GM12878 (cell line): ENCODE measurements around the gene AFF2. TPM values are rescaled to one million over a fixed set of nuclear protein-coding genes. Genes with fewer than 3 reads are reported as not detected.

Experiments used
- ATAC-seq: fragments of 200-7000 bp; cut with Tn5 transposase; 3 replicates; pipeline ENCODE4 v1.9.1; 2020; ENCODE audit warnings: mild to moderate bottlenecking, moderate library complexity
- BruUV-seq: library from RNA; stranded (reverse); fragments of 400-500 nt; replicated peaks from 2 replicates; lab custom pipeline; 2021; lab: Mats Ljungman, UMichigan
- CTCF ChIA-PET: fragments of 300-600 bp; sonication (Branson Sonifier 250); formaldehyde crosslinking; extraction: SDS; loops from one replicate; lab custom pipeline; 2021; ENCODE audit warnings: inconsistent platforms; lab: Yijun Ruan, JAX
- POLR2A ChIA-PET: fragments of 350-600 bp; formaldehyde crosslinking; extraction: SDS; loops from one replicate; lab custom pipeline; 2021; ENCODE audit warnings: inconsistent platforms; lab: Charles Lee
- RAD21 ChIA-PET: fragments of 300-600 bp; sonication (Branson Sonifier 250); formaldehyde crosslinking; loops from one replicate; lab custom pipeline; 2023; ENCODE audit warnings: antibody characterized with exemption; ENCODE audit not compliant: unreplicated experiment; lab: Charles Lee
- SMC1A ChIA-PET: fragments of 300-600 bp; sonication (Branson Sonifier 250); formaldehyde crosslinking; loops from one replicate; lab custom pipeline; 2023; ENCODE audit not compliant: unreplicated experiment, uncharacterized antibody; lab: Charles Lee
- DNase-seq: peaks from one replicate; pipeline ENCODE4 v3.0.0-alpha.2; 2011; ENCODE audit warnings: low read depth, low spot score
- FAIRE-seq: peaks from 3 replicates; lab custom pipeline; 2011; peaks lifted over from hg19 to GRCh38; lab: Jason Lieb, UNC
- H2AFZ ChIP-seq: 2 replicates; pipeline ENCODE4 v1.6.0; 2011; ENCODE audit warnings: low read depth, low read length, control low read depth; ENCODE audit not compliant: control insufficient read depth
- H3K27ac ChIP-seq: 2 replicates; pipeline ENCODE4 v1.5.1; 2011; ENCODE audit warnings: control low read depth; ENCODE audit not compliant: control insufficient read depth, insufficient read depth
- H3K27me3 ChIP-seq, 2 experiments: replicated peaks in 1 of 2; 2 replicates each; pipeline versions ENCODE4 v1.6.0 to v1.6.1; 2011; ENCODE audit warnings: low read length in 1 of 2; ENCODE audit not compliant: control insufficient read depth in 2 of 2, insufficient read depth in 2 of 2
- H3K36me3 ChIP-seq, 2 experiments: 2 replicates each; pipeline ENCODE4 v1.5.1; 2011; ENCODE audit warnings: low read length in 1 of 2; ENCODE audit not compliant: control insufficient read depth in 2 of 2, insufficient read depth in 2 of 2
- H3K4me1 ChIP-seq: 2 replicates; pipeline ENCODE4 v1.6.1; 2011; ENCODE audit warnings: mild to moderate bottlenecking, low read length, moderate library complexity, mixed read lengths; ENCODE audit not compliant: control insufficient read depth, insufficient read depth
- H3K4me2 ChIP-seq: 2 replicates; pipeline ENCODE4 v1.6.0; 2011; ENCODE audit warnings: control low read depth; ENCODE audit not compliant: control insufficient read depth, insufficient read depth
- H3K4me3 ChIP-seq: fragments of 200-600 bp; sonication (generic); 2 replicates; pipeline ENCODE4 v1.5.1; 2016
- H3K79me2 ChIP-seq: 2 replicates; pipeline ENCODE4 v1.6.0; 2011; ENCODE audit warnings: low read length; ENCODE audit not compliant: control insufficient read depth, insufficient read depth
- H3K9ac ChIP-seq: 2 replicates; pipeline ENCODE4 v1.8.0; 2011; ENCODE audit warnings: low read length, control low read depth, mixed read lengths; ENCODE audit not compliant: control insufficient read depth, insufficient read depth
- H3K9me3 ChIP-seq: replicated peaks from 3 replicates; pipeline ENCODE4 v1.5.1; 2011; ENCODE audit warnings: mild to moderate bottlenecking, low read length; ENCODE audit not compliant: control insufficient read depth, insufficient read depth
- H4K20me1 ChIP-seq: 2 replicates; pipeline ENCODE4 v1.6.0; 2011; ENCODE audit not compliant: control insufficient read depth, insufficient read depth
- CHD4 ChIP-seq: fragments of 200-600 bp; sonication (generic); IDR thresholded peaks from 2 replicates; pipeline ENCODE4 v1.6.1; 2016; ENCODE audit warnings: mild to moderate bottlenecking
- E4F1 ChIP-seq: fragments of 450-650 bp; IDR thresholded peaks from 2 replicates; pipeline ENCODE4 v1.6.1; 2018; ENCODE audit warnings: borderline replicate concordance, mild to moderate bottlenecking; ENCODE audit not compliant: partially characterized antibody
- FOS ChIP-seq: IDR thresholded peaks from 3 replicates; pipeline ENCODE4 v1.6.1; 2011; ENCODE audit warnings: borderline replicate concordance; ENCODE audit not compliant: insufficient read length; ENCODE audit errors: extremely low read depth
- PAX8 ChIP-seq: fragments of 450-650 bp; IDR thresholded peaks from 2 replicates; pipeline ENCODE4 v1.6.1; 2017; ENCODE audit warnings: mild to moderate bottlenecking, moderate library complexity
- RFX5 ChIP-seq: IDR thresholded peaks from 2 replicates; pipeline ENCODE4 v1.6.1; 2011; ENCODE audit warnings: low read depth, low read length, improper control_type of control experiment
- SMAD5 ChIP-seq: IDR thresholded peaks from 2 replicates; pipeline ENCODE4 v1.6.1; 2016; ENCODE audit warnings: antibody characterized with exemption, low read depth
- TCF7 ChIP-seq: IDR thresholded peaks from 2 replicates; pipeline ENCODE4 v1.6.1; 2014; ENCODE audit warnings: antibody characterized with exemption, borderline replicate concordance
- WGBS: methylation state at CpG from one replicate; pipeline ENCODE4 v1.1.6; 2016; ENCODE audit warnings: low lambda C conversion rate; ENCODE audit not compliant: insufficient replicate concordance, insufficient coverage; ENCODE audit errors: missing lambda C conversion rate; 5-methylcytosine and 5-hydroxymethylcytosine counted together
- in situ Hi-C: fragments of 300-500 bp; cut with MboI; formaldehyde crosslinking; loops from 9 replicates; pipeline ENCODE4 v1.14.3; 2018; ENCODE audit warnings: mixed read lengths
- intact Hi-C: fragments of 100-400 bp; cut with micrococcal nuclease; formaldehyde crosslinking; loops from one replicate; pipeline ENCODE4 v1.14.2; 2022; ENCODE audit not compliant: unreplicated experiment
- polyA plus RNA-seq, 11 experiments: library from polyadenylated mRNA; depleted of rRNA in 4 of 11; unstranded in 6 of 11; stranded (reverse) in 5 of 11; fragments of >200 nt; fragmentation: Nextera tagmentation in 4 of 11; fragmentation: Illumina TruSeq in 1 of 11; extraction: Ambion mirVana in 4 of 11; extraction: Trizol in 1 of 11; gene quantifications; 1 replicate in 1 of 11; 2 replicates in 10 of 11; pipeline versions ENCODE4 v1.2.1 to v1.2.3, GENCODE V29; 2011 to 2016; ENCODE audit warnings: inconsistent platforms in 2 of 11, missing spikeins in 2 of 11, low read depth in 1 of 11
- total RNA-seq, 4 experiments: library from RNA; depleted of rRNA in 3 of 4; stranded (reverse); fragments of >200 nt in 3 of 4; fragmentation: Illumina TruSeq in 1 of 4; extraction: Trizol in 1 of 4; gene quantifications; 2 replicates each; pipeline versions ENCODE4 v1.2.1 to v1.2.3, GENCODE V29; 2013 to 2021

AFF2 gene
- total and polyA plus RNA-seq, 10 of the 15 experiments (the other 5 are each of a cell fraction or from before 2014, with no cell fraction given): under 0.01 to 0.03 TPM; not detected in 8

GRCh38 chrX:149037281-149037870 lies 537.0 kb downstream of the AFF2 start:
- ChIA-PET POLR2A (no interaction called here), CTCF (no interaction called here), RAD21 (no interaction called here), SMC1A (interaction anchor here (2.4 kb wide), 1 partner anchor 17 kb away, joined by 7 read pairs; no protein-coding TSS in a partner anchor)
- H3K4me3 ChIP-seq: no peak overlapping the region
- H3K9me3 ChIP-seq: no peaks in the 10 kb centered on the region
- DNase-seq (no peak), FAIRE-seq (no peak), ATAC-seq (no peak)
- TF ChIP-seq PAX8 (no peak), FOS (no peak), CHD4 (no peak), SMAD5 (no peak), E4F1 (no peak), RFX5 (no peak), TCF7 (no peak)
- H3K27ac ChIP-seq: no peak overlapping the region
- in situ Hi-C loops: no loop called here
- BruUV-seq: no TSS peak
- no peak overlapping the region for H3K9ac ChIP-seq
- H2AFZ ChIP-seq: no peak overlapping the region
- H3K79me2 ChIP-seq: no peaks in the 10 kb centered on the region
- H4K20me1 ChIP-seq: no peaks in the 10 kb centered on the region
- H3K4me1 ChIP-seq: no peaks in the 10 kb centered on the region
- no peak overlapping the region for H3K4me2 ChIP-seq
- intact Hi-C loops: no loop called here
- 38% methylated on average over 3 of the region's 3 CpGs for WGBS
- no peaks in the 10 kb centered on the region for H3K27me3 ChIP-seq
- H3K36me3 ChIP-seq: no peaks in the 10 kb centered on the region
